Suprapubic skin (tissue), 3 donors: ENCODE results near the gene IFTAP.

Experiments used
- CTCF ChIP-seq, 2 donors: fragments of 200-600 bp in 1 of 2; fragments of 450-650 bp in 1 of 2; sonication (generic) in 1 of 2; IDR thresholded peaks; one replicate each; pipeline ENCODE4 v1.5.1; 2016 to 2019; ENCODE audit warnings: antibody characterized with exemption in 2 of 2, mild to moderate bottlenecking in 1 of 2, moderate library complexity in 1 of 2
- POLR2A ChIP-seq, 2 donors: fragments of 450-650 bp; IDR thresholded peaks; one replicate each; pipeline ENCODE4 v1.6.1; 2017; ENCODE audit warnings: antibody characterized with exemption in 2 of 2, mild to moderate bottlenecking in 2 of 2, moderate library complexity in 2 of 2

DNA sequence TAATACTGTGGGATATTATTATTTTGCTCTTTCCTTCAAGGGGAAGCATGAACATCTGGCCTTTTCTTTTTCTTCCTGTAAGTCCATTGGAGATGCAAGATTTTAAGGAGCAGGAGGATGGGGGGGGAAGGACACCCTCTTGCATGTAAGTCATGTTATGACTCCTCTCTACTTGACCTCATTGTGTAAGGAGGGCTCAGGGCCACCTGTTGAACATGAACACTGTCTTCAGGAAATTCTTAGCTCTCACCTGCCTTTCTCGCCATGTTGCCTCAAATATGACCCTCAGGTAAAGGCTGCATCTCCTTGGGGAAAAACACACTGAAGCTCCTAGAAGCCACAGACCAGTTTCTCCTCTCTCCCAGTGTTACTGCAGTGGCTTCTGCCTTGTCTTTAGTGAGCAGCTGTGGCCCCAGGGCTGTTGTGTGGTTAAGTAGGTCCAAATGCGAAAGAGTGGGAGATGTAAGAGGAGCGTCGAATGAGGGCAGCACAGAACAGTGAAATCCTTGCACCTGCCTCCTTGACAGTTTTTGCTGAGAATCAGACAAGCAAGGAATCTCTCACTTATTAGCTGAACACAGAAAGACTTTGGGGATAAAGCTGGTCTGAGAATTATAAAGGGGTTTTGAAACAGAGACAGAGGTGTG is 27.8 kb upstream of the IFTAP start:
- TF ChIP-seq CTCF (IDR thresholded peaks at IDR 0.05) (no peak), POLR2A (IDR thresholded peaks at IDR 0.05) (no peak)
